ENCODE data around the gene NOL6.
"Not testable (repeated sequence)": the region's sequence is repeated elsewhere in the genome, so short reads cannot be mapped to it uniquely, and the experiment has no call there.

NOL6 gene

GRCh38 chr9:33473643-33474352 lies at the start of gene NOL6:
NOL6 (minus strand) TSS chr9:33473924; CDS start chr9:33473842, 82 bp downstream.
- DNase-seq: peak; percentile 94

- DNase-seq: not testable (repeated sequence)
Observed at GRCh38 chr9:33521861-33522260, 48.1 kb upstream of the NOL6 start.

GRCh38 chr9:33517934-33518577 lies 44.3 kb upstream of the NOL6 start:
- not testable (repeated sequence) for DNase-seq

- peak; percentile 19 for DNase-seq
Observed at GRCh38 chr9:33517373-33517772, 43.6 kb upstream of the NOL6 start.

- DNase-seq: not testable (repeated sequence)
Observed at GRCh38 chr9:33516397-33516796, 42.7 kb upstream of the NOL6 start.

- DNase-seq: not testable (repeated sequence)
Observed at GRCh38 chr9:33515342-33515995, 41.7 kb upstream of the NOL6 start.

GRCh38 chr9:33512535-33512934 lies 38.8 kb upstream of the NOL6 start:
- DNase-seq: not testable (repeated sequence)

GRCh38 chr9:33511184-33511517 lies 37.4 kb upstream of the NOL6 start:
- not testable (repeated sequence) for DNase-seq

- DNase-seq: peak; percentile 49
Observed at GRCh38 chr9:33510262-33511183, 36.8 kb upstream of the NOL6 start.

- DNase-seq: no peak
Observed at GRCh38 chr9:33506626-33507370, 33.1 kb upstream of the NOL6 start.

GRCh38 chr9:33498387-33498786 lies 24.7 kb upstream of the NOL6 start:
- peak; percentile 2 for DNase-seq

GRCh38 chr9:33493819-33494218 lies 20.1 kb upstream of the NOL6 start:
- DNase-seq: not testable (repeated sequence)

GRCh38 chr9:33489066-33489465 lies 15.3 kb upstream of the NOL6 start:
- no peak for DNase-seq

GRCh38 chr9:33485312-33485711 lies 11.6 kb upstream of the NOL6 start:
- not testable (repeated sequence) for DNase-seq

GRCh38 chr9:33480976-33481375 lies 7.3 kb upstream of the NOL6 start:
- DNase-seq: no peak

- no peak for DNase-seq
Observed at GRCh38 chr9:33480106-33480505, 6.4 kb upstream of the NOL6 start.

- no peak for DNase-seq
Observed at GRCh38 chr9:33476503-33476902, 2.8 kb upstream of the NOL6 start.

GRCh38 chr9:33475357-33475756 lies 1.6 kb upstream of the NOL6 start:
- DNase-seq: no peak

- DNase-seq: no peak
Observed at GRCh38 chr9:33472881-33473615, 676 bp downstream of the NOL6 start.

GRCh38 chr9:33472171-33472880 lies 1.4 kb downstream of the NOL6 start:
- DNase-seq: no peak

- DNase-seq: no peak
Observed at GRCh38 chr9:33471361-33471760, 2.4 kb downstream of the NOL6 start.

All from NCI-H2171 treated with DMSO at 0.1 percent for 48 hours (cell line).